Measurements from ENCODE around the gene PANK1. TPM values are rescaled to one million over a fixed set of nuclear protein-coding genes. Genes with fewer than 3 reads are reported as not detected.

Gene PANK1
- total and polyA plus RNA-seq, 9 of the 15 experiments (the other 6 are each of a cell fraction or from before 2014, with no cell fraction given), result 1.7 to 10.7 (median 6.5) TPM

GRCh38 chr10:89644967-89645741 is at the start of gene PANK1 (continued):
- TF ChIP-seq ZNF407 (IDR thresholded peaks at IDR 0.05; ENCODE audit: low read depth) (peak; percentile 46; the same call in 1 of the 2 replicates), CLOCK (CRISPR knock-in tag; IDR thresholded peaks at IDR 0.05; ENCODE audit: borderline replicate concordance) (no peak), FOXK1 (CRISPR knock-in tag; IDR thresholded peaks at IDR 0.05; ENCODE audit: borderline replicate concordance) (no peak), DPF2 (IDR thresholded peaks at IDR 0.05) (peak; percentile 40; the same call in 1 of the 2 replicates), HMG20A (CRISPR knock-in tag; conservative IDR thresholded peaks at IDR 0.05) (no peak), ZNF165 (CRISPR knock-in tag; IDR thresholded peaks at IDR 0.05; ENCODE audit: borderline replicate concordance) (no peak), ZNF24 (IDR thresholded peaks at IDR 0.05) (no peak), SLC30A9 (CRISPR knock-in tag; IDR thresholded peaks at IDR 0.05) (no peak), SIN3A (IDR thresholded peaks at IDR 0.05; ENCODE audit: borderline replicate concordance in 2 of 2, control insufficient read depth in 1 of 2, low read depth in 2 of 2, low read length in 2 of 2) (0 out of 4 replicates have a peak, but pooled peaks of 1 of the 2 experiments have one; percentile 16), UBTF (IDR thresholded peaks at IDR 0.05; ENCODE audit: borderline replicate concordance in 1 of 2, low read depth in 2 of 2, low read length in 2 of 2) (no peak), ZBED1 (IDR thresholded peaks at IDR 0.05) (no peak), ZNF395 (CRISPR knock-in tag; IDR thresholded peaks at IDR 0.05) (no peak)
